ENCODE data around the gene PTPN3.
"Not testable (repeated sequence)": the region's sequence is repeated elsewhere in the genome, so short reads cannot be mapped to it uniquely, and the experiment has no call there.

The PTPN3 gene

DNA sequence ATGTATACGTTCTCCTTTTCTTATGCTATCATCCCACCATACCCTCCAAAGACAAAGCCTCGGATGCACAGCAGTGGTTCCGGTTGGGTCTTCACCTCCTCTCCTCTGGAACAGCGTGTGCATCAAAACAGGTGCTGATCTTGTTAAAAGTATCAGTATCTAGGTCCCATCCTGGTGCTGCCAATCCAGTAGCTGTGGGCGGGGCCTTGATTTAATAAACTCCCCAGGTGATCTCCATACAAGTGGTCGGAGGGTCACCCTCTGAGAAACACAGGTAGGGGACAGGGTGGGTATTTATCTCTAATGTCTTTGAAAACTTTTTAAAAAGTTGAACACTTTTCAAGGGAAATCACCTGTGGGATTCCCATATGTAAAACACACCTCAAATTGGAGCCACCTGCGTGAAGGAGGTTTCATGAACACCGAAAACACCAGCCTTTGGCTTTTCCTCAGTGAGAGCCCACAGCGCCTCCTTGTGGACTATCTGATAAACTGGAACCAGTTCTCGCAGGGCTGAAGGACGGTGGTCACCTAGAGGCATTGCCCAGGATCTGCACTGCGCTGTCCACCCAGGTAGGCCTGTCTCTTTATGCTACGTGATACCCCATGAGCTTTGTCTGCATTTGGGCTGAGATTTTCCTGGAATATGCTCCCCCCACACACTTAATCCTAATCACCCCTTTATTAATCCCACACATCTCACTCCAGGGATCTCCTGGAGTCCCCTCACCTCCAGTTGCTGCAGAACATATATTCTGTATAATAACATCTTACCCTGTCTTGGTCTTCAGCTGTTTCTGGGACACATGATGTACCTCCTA, 96.7 kb downstream of the PTPN3 start:
- DNase-seq (ENCODE audit: low read depth, low spot score), result no peak

DNA sequence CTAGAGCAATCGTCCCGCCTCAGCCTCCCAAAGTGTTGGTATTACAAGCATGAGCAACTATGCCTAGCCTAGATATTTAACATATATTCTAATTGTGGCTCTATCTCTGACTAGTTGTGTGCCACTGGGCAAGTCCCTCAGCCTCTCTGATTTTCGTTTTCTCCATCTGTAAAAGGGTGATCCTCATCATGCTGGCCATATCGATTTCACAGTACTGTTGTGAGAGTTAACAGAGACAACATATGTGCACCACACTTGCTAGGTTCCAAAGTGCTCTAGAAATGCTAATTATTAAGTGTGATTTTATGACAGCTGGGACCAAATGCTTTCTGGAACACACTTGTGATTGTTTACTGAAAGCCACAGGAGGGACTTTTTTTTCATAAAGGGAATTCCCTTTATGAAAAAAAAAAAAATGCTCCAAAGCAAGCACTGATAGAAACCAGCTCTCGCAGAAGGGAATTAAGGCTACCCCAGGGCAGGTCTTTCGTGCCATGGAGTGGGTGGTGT, 98.8 kb downstream of the PTPN3 start:
- no peak for DNase-seq (ENCODE audit: low read depth, low spot score)

DNA sequence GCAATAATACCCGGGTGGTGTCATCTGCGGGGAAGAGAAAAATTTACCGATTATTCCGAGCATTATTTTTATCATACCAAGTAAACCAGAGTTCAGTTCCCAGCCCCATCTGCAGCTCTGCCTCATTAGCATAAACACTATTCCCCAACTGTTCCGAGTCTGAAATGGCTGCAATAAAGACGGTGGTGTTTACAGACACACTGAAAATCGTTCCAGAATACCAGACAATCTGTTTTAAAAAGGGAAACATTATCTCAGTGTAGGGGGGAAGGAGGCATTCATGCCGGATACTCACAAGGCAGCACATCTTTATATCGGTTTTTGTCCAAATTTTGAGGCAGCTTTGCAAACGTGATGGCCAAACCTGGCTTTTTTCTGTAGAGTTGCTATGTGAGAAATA, 106.9 kb downstream of the PTPN3 start:
- DNase-seq (ENCODE audit: low read depth, low spot score), result no peak

DNA sequence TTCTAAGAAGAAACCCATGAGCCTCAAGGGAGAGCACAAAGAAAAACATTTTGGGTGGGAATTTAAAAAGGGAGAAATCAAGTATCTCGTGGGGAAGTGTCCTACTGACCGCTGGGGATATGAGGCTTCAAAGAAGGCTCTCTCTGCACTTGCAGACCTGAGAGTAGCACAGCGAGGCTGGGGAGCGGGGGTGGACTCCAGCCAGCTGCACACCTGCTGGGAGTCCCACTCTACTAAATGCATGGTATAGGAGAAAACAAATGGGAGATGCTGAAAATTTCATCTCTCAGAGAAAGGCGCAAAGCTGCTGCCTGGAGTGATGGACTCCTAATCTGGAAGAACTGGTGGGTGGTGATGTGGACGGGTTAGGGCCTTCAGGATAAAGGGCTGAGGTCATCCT, 110.3 kb downstream of the PTPN3 start:
- DNase-seq (ENCODE audit: low read depth, low spot score), result no peak

DNA sequence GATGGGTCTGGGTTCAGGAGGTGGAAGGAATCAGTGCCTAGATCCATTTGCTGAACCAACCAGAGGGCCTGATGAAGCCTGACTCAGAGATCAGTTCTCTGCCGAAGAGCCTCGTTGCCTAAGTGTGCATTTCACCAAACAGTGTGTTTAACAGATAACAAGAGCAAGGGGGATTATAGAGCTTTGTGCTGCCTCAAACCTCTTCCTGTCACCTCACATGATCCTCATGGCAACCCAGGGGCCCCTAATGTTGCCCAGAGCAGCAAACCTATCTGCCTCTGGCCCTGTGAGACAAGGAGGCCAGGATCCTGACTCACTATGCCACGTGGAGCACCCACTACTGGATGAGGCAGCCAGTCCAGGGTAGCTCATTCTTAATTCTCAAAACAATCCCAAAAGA, 110.9 kb downstream of the PTPN3 start:
- no peak for DNase-seq (ENCODE audit: low read depth, low spot score)

DNA sequence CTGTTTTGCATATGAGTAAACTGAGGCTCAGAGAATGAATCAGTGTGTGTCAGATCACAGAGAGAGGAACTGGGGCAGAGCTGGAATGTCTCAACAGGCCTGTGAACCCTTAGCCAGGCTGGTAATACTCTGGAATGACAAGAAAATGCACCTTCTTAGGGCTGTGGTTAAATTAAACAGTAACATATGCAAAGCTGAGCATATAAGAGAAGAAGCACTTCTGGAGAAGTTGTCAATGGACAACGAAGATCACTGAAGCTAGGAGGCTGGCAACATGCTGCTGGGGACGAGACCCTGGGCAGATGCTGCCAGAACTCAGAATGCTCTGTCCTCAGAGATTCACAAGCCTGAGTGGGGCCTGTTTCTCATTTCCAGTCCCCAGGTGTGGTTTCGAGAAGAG, 112.6 kb downstream of the PTPN3 start:
- no peak for DNase-seq (ENCODE audit: low read depth, low spot score)

DNA sequence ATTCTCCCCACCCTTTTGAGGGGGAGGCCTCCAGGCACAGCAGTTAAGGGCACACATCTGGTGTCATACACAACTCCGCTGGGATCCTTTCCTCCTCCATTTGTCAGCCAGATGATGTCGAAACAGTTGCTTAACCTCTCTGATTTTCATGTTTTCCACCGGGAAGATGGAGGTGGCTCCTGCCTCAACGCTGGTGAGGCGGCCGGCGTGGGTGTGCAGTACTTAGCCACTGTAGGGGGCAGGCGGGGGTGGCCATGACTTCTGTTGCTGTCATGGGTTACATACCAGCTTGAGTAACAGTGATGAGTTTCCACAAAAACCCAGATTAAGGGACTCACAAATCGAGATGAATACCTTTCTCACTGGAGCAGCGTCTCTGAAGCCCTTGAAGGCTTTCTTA, 114.2 kb downstream of the PTPN3 start:
- no peak for DNase-seq (ENCODE audit: low read depth, low spot score)

DNA sequence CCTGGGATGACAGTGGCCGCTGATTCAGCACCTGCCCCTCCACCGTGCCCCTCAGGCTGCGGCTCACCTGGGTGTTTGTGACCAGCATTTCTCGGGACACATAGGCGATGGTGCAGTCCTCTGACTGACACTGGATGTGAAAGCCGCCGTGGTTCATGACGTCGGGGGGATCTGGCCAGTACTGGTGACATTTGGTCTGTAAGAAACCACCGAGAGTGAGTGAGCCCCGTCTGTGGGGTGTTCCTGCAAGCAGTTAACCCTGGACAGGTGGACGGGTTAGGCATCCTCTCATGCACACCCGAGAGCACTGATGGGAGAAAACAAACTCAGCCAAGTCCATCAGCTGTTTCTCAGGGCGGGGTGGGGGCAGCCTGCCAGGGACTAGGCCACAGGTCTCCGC, 114.8 kb downstream of the PTPN3 start:
- no peak for DNase-seq (ENCODE audit: low read depth, low spot score)

DNA sequence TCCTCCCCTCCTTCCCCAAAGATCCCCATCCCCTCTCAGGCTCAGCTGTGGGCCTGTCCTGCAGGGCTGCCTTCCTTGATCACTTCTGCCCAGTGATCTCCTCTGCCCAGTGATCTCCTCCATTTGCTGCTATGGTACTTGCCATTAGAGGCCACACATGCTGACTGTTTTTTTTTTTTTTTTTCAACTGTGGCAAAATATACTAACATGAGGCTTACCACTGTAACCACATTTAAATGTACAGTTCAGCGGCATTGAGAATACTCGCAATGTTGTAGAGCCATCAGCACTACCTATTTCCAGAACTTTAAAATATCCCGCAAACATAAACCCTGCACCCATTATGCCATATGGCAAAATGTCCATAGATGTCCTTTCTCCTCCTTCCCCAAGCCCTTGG, 115.5 kb downstream of the PTPN3 start:
- DNase-seq (ENCODE audit: low read depth, low spot score), result no peak

DNA sequence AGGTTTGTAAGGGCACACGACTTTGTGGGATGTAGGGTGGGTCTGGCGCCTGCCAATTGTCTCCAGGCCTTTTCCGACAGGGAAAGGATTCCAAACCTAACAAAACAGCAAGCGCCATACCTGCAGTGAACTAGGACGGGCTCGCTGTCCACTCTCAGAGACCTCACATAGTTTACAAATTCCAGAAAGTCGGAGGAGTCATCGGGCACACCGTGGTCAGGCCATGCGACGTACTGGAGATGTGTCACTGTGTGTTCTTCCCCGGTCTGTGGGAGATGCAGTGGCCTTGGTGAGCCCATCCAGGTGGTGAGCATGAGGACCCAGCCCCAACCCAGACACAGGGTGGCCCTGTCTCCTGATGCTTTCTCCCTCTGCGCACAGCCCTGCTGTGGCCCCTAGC, 115.9 kb downstream of the PTPN3 start:
- no peak for DNase-seq (ENCODE audit: low read depth, low spot score)

DNA sequence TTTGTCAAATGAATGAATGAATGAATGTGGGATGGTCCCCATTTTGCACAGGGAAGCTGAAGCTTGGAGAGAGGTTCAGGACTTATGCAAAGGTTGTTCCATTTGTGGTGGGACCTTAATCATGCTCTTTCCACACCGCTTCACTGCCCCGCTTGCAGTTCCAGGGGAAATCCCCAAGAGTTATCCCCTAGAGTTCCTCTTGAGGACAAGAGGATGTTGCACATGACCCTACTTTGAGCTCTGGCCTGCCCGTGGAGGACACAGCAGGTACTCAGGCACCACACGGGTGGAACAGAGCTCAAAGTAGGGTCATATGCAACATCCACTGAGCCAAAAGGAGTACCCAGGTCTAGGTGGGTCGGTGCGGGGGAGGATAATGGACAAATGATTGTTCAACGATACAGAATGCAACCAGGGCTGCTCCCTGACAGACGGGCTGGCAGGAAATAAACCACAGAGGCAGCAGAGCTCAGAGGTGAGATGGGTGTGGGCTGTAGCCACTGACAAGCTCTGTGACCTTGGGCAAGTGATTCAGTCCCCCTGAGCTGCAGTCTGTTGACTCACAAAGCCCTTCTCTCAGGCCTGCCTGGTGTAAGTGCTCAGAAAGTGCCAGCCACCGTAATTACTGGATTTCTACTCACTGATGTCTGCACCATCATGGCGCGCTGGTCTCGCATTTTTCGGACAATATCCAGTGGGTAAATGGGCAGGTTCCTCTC, 116.9 kb downstream of the PTPN3 start:
- no peak for DNase-seq (ENCODE audit: low read depth, low spot score)

DNA sequence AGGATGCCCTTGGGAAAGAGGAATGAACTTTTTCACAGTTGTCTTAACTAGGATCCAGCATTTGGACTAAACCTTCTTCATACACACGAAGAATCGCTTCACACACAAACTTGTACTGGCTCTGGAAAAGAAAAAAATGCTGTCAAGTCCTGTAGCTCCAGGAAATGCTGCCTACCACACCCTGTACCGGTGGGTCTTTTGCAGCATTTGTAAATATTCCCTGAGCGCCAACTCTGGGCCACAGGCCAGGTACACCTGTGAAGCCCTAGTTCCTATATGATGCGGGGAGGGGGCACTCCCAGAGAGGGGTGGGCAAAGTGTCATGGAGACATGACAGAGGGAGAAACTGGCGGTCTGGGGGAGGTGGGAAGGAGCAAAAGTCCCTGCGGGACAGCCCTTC, 118.6 kb downstream of the PTPN3 start:
- DNase-seq (ENCODE audit: low read depth, low spot score), result no peak

DNA sequence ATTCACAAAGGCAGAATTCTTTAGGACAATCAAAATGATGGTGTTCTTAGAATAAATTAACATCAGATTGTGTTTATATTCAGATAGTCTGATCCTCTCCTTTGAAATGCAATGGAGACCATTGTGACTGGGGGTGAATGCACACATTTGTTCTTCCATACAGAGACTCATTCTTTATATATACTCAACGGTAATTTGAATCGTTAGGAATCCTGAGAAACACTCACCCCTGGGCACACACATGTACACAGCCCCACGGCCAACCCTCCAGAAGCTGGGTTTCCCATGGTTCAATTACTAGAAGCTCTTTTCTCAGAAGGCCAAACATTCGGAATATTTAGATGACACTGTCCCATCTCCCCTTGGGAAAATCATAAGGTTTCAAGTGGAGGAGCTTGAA, 119.8 kb downstream of the PTPN3 start:
- DNase-seq (ENCODE audit: low read depth, low spot score), result no peak

DNA sequence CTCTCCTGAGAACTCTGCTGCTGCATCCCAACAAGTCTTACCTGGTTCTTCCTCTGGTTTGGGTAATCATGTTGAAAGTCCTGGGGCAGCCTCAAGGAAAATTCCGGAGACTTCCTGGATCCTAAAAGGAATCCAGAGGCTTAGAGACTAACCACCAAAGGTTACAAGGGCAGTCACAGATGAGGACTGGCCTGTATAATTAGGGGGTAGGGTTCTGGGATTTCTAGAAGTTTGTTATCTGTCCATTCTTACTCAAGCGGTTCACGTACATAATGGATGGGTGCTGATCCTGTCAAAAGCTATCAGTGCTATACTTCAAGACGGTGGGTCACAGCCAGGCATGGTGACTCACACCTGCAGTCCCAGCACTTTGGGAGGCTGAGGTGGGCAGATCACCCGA, 125.9 kb downstream of the PTPN3 start:
- DNase-seq (ENCODE audit: low read depth, low spot score), result no peak

DNA sequence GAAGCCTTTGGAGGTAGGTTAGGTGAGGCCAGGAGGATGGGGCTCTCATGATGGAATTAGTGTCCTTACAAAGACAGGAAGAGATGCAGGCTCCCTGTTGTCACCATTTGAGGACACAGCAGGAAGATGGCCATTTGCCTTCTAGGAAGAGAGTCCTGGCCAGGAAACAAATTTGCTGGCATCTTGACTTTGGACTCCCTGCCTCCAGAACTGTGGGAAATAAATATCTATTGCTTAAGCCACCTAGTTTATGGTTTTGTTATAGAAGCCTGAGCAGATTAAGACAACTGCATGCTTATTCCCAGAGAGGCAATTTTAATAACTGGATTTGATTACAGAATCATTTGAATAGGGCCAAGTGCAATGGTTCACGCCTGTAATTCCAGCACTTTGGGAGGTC, 126.7 kb downstream of the PTPN3 start:
- no peak for DNase-seq (ENCODE audit: low read depth, low spot score)

DNA sequence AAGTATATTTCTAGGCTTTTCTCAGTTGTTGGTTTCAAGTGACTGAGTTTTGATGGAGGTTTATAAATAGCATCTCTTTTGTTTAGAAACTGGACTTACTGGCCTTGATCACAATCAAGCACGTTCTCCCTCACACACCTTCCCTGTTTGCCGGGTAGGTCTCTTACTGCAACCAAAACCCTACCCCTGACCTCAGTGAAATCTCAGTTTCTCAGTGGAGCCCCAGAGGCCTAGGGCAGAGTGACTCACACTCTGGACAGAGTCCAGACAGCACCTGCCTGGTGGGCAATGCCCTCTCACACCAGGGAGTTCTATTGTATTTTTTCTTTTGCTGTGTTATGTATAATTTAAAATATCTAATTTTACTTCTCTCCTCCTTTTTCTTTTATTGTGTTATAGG, 128.8 kb downstream of the PTPN3 start:
- DNase-seq (ENCODE audit: low read depth, low spot score), result no peak

DNA sequence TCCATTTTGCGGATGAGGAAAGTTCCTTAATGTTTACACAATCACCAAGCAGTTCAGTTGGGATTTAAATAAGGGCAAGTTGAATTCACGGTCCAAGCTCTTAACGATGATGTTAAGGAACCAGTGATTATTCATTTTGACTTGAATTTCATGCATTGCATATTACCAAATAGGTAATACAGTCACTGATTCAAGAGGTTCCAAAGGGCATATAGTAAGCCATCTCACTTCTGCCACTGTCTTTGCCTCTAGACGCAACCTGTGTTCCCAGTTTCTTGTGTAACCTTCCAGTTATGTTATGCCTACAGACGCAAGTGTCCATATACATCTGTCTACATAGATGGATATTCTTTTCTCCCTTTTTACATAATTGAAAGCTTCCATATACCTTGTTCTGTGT, 137.3 kb downstream of the PTPN3 start:
- no peak for DNase-seq (ENCODE audit: low read depth, low spot score)

DNA sequence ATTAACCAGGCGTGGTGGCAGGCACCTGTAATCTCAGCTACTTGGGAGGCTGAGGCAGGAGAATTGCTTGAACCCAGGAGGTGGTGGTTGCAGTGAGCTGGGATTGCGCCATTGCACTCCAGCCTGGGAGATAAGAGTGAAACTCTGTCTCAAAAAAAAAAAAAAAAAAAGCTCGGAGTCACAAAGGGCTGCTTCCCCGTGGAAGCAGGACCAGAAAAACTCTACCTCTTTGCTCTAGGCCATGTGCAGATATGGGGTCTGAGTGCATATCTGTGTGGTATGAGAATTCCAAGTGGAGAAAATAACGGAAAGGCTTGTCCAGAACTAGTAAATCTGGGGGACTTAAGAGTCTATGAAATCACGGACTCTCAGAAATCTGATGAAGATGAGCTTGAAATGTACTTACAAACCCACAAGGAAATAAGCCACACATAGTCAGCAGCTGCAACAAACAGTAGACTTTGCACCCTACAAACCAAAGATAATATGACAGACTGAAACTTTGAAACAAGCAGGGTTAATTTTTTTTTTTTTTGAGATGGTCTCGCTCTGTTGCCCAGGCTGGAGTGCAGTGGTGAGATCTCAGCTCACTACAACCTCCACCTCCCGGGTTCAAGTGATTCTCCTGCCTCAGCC, 139.0 kb downstream of the PTPN3 start:
- DNase-seq (ENCODE audit: low read depth, low spot score), result not testable (repeated sequence)

DNA sequence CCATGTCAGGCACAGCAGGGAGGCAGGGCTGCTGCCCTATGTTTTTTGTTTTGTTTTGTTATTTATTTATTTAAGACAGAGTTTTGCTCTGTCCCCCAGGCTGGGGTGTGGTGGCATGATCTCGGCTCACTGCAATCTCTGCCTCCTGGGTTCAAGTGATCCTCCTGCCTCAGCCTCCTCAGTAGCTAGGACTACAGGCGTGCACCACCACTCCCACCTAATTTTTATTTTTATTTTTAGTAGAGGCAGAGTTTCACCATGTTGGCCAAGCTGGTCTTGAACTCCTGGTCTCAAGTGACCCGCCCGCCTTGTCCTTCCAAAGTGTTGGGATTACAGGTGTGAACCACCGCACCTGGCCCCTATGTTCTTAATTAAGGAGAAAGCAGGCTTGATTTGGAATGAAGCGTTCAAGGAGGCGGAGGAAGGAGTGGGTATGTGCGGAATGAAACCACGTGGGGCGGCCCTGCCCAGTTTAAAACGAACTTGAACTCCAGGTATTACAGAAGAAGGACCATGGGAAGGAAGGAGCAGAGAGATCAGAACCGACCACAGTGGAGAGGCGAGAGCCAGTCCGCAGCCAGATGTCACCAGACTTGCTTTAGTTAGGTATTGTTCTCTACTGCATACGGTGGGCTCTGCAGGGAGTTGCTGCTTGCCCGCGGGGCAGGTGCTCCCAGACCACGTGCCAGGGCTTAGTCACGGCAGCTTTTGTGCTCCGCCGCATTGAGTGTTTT, 142.4 kb downstream of the PTPN3 start:
- DNase-seq (ENCODE audit: low read depth, low spot score), result no peak

DNA sequence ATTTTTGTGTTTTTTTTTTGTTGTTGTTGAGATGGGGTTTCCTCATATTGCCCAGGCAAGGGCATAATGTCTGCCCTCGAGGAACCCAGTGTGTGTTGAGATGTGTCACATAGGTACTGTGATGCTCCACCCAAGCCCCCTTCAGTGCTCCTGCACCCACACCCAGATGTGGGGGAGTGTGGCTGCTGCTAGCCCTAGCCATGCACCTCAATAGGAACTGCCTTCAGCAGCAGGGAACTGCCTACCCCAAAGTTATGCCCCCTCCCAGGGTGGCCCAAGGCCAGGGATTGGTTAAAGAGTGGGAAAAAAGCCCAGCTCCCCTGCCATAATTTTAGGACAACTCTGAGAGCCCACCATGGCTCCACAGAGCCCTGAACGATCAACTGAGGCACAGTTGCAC, 143.9 kb downstream of the PTPN3 start:
- no peak for DNase-seq (ENCODE audit: low read depth, low spot score)

DNA sequence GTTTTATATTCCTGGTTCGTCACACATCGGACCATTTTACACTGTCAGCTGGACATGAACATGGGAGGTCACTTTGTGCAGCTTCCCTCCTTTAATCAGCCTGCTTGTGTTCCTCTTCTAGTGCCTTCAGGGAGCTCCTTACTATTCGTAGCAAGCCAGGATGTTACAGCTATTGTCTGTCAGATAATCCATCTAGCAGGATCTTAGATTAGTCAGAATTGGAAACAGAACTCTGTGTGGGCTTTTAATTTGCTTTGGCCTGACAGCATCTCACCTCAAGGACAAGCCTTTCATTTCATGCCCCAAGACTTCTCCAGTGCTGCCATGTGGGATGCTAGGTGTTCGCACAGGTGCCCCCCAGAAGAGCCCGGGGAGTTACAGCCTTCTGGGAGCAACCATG, 147.1 kb downstream of the PTPN3 start:
- no peak for DNase-seq (ENCODE audit: low read depth, low spot score)

DNA sequence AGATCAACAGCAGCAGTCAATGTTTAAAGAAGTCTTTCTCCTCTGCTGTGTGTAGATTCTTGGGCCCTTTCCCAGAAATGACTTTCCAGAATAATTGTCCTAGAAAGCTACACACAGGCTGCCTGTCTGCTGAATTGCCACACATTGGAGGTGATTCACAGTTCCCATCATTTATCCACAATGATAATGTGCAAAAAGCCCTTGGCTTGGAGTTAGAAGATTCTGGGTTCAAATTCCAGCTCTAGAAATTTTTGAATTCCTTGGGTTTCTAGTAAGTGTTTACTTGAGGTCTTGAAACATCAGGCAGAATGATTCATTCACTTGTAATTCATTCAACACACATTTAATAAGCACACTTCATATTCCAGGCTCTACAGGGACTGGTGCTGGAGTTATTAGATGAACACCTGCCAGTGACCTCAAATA, 148.7 kb downstream of the PTPN3 start:
- DNase-seq (ENCODE audit: low read depth, low spot score), result no peak

Measured in activated naive CD8-positive, alpha-beta T cell treated with anti-CD3 and anti-CD28 coated beads, Interleukin-2, amount 50 U/mL, for 16 hours (primary cell).